AG04450 (cell line): ENCODE measurements around the gene HTR3A. TPM values are rescaled to one million over a fixed set of nuclear protein-coding genes. Genes with fewer than 3 reads are reported as not detected.
"Not testable (repeated sequence)": the region's sequence is repeated elsewhere in the genome, so short reads cannot be mapped to it uniquely, and the experiment has no call there.

ENCODE experiments used
- CTCF ChIA-PET: fragments of 300-600, 350-600 bp; formaldehyde crosslinking; extraction: SDS; loops from one replicate; lab custom pipeline; 2022; ENCODE audit warnings: antibody characterized with exemption, inconsistent platforms; lab: Charles Lee
- POLR2A ChIA-PET: fragments of 350-600 bp; formaldehyde crosslinking; extraction: SDS; loops from one replicate; lab custom pipeline; 2021; ENCODE audit warnings: antibody characterized with exemption, inconsistent platforms; lab: Yijun Ruan, JAX
- DNase-seq: peaks from one replicate; pipeline ENCODE4 v3.0.0-alpha.2; 2011; ENCODE audit warnings: low read depth, low spot score
- H3K27ac ChIP-seq: one replicate; pipeline ENCODE4 v1.5.1; 2012; ENCODE audit warnings: low read depth, low read length, control low read depth
- H3K27me3 ChIP-seq: one replicate; pipeline ENCODE4 v1.6.0; 2012; ENCODE audit warnings: low read length; ENCODE audit not compliant: control insufficient read depth, insufficient read depth
- H3K4me3 ChIP-seq: 2 replicates; pipeline ENCODE4 v1.5.1; 2011; ENCODE audit warnings: mild to moderate bottlenecking, low read depth, low read length, control low read depth
- H3K9me3 ChIP-seq: 2 replicates; pipeline ENCODE4 v1.5.1; 2012; ENCODE audit warnings: low read length; ENCODE audit not compliant: control insufficient read depth, insufficient read depth
- polyA plus RNA-seq: library from polyadenylated mRNA; depleted of rRNA; stranded (reverse); fragments of >200 nt; gene quantifications from 2 replicates; pipeline ENCODE4 v1.2.3, GENCODE V29; 2011
- TF ChIP-seq, protein P1 (sequence below): IDR thresholded peaks from 2 replicates; pipeline ENCODE4 v1.5.1; 2011; ENCODE audit warnings: low read depth, low read length, control low read depth, inconsistent platforms

Gene HTR3A
- polyA plus RNA-seq, 1 experiment, result not detected

DNA sequence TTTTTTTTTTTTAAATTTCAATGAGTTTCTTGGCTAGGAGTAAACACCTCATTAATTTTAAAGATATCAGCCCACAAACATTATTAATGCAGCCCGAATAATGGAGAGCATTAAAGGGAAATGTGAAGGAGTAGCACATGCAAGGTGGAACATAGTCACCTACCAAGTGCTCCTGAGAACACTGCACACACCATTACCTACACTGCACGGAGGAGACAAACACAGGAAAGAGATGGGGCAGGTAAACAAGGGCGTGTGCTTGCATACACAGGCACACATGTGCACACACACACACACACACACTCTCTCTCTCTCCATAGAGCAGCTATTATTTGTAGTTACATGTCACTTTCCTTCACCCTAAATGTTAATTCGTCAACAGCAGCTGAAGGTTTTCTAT is 40.1 kb upstream of the HTR3A start:
- Histone ChIP-seq H3K27ac (no peak overlapping the region), H3K4me3 (no peak overlapping the region), H3K27me3 (peaks cover 2% of the 10 kb centered on the region), H3K9me3 (no peaks in the 10 kb centered on the region)
- TF ChIP-seq, protein P1, sequence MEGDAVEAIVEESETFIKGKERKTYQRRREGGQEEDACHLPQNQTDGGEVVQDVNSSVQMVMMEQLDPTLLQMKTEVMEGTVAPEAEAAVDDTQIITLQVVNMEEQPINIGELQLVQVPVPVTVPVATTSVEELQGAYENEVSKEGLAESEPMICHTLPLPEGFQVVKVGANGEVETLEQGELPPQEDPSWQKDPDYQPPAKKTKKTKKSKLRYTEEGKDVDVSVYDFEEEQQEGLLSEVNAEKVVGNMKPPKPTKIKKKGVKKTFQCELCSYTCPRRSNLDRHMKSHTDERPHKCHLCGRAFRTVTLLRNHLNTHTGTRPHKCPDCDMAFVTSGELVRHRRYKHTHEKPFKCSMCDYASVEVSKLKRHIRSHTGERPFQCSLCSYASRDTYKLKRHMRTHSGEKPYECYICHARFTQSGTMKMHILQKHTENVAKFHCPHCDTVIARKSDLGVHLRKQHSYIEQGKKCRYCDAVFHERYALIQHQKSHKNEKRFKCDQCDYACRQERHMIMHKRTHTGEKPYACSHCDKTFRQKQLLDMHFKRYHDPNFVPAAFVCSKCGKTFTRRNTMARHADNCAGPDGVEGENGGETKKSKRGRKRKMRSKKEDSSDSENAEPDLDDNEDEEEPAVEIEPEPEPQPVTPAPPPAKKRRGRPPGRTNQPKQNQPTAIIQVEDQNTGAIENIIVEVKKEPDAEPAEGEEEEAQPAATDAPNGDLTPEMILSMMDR, result no peak
- no peak for DNase-seq
- POLR2A ChIA-PET, result no interaction called here
- CTCF ChIA-PET, result interaction anchor here (1.3 kb wide), 1 partner anchor 11 kb away, joined by 3 read pairs; no protein-coding TSS in a partner anchor

DNA sequence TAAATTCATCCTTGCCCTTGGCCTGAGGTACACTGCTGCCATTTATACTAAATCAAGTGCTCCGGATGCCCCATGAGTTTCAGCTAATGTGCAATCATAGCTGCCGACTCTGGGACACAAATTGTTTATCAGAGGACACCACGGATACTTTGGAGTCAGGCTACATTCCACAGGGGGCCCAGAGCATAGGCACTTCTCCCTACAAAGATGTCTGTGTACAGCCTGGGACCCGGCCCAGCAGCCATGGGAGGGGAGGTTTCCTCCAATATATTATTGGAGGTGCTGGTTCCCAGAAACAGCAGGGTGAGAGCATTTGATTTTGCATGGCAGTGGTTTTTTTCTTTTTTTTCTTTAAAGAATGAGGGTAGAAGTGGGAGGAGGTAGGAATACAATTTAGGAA is 39.0 kb upstream of the HTR3A start:
- Histone ChIP-seq H3K27ac (no peak overlapping the region), H3K4me3 (no peak overlapping the region), H3K9me3 (no peaks in the 10 kb centered on the region), H3K27me3 (peaks cover 2% of the 10 kb centered on the region)
- ChIA-PET POLR2A (no interaction called here), CTCF (no interaction called here)
- TF ChIP-seq, protein P1, result no peak
- no peak for DNase-seq

DNA sequence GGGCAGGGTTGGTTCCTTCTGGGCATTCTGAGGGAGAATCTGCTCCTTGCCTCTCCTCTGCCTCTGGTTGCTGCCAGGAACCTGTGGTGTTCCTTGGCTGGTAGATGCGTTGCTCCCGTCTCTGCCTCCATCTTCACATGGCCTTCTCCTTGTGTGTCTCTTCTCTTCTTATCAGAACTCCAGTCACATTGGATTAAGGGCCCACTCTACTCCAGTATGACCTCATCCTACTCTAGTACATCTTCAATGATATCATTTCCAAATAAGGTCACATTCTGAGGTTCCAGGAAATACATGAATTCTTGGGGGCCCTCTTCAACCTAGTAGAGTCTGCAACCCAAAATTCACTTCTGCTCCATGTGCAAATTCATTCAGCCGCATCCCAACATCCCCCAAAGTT is 37.0 kb upstream of the HTR3A start:
- no peaks in the 10 kb centered on the region for H3K9me3 ChIP-seq
- ChIA-PET POLR2A (no interaction called here), CTCF (no interaction called here)
- no peak overlapping the region for H3K27ac ChIP-seq
- no peak for DNase-seq
- peaks cover 2% of the 10 kb centered on the region for H3K27me3 ChIP-seq
- no peak overlapping the region for H3K4me3 ChIP-seq
- TF ChIP-seq, protein P1, result no peak

DNA sequence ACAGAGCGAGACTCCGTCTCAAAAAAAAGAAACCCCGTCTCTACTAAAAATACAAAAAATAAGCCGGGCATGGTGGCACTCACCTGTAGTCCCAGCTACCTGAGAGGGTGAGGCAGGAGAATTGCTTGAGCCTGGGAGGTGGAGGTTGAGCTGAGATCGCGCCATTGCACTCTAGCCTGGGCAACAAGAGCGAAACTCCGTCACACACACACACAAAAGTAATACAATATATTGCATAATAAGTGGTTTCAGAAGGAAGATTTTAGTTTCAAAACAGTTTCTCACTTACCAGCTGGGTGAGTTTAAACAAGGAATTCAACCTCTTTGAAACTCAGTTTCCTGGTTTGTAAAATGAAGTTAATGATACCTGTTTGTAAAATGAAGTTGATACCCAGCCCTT is 32.7 kb upstream of the HTR3A start:
- no peaks in the 10 kb centered on the region for H3K27me3 ChIP-seq
- POLR2A ChIA-PET, result no interaction called here
- no peak overlapping the region for H3K4me3 ChIP-seq
- H3K27ac ChIP-seq, result no peak overlapping the region
- TF ChIP-seq, protein P1, result no peak
- DNase-seq, result no peak
- H3K9me3 ChIP-seq, result no peaks in the 10 kb centered on the region
- CTCF ChIA-PET, result no interaction called here

DNA sequence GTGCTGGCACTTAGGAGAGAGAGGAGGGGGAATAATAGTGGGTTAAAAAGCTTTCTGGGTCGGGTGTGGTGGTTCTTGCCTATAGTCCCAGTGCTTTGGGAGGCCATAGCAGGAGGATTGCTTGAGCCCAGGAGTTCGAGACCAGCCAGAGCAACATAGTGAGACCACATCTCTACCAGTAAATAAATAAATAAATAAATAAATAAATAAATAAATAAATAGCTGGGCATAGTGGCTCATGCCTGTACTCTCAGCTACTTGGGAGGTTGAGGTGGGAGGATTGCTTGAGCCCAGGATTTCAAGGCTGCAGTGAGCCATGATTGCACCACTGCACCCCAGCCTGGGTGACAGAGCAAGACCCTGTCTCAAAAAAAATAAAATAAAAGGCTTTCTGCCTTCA is 28.7 kb upstream of the HTR3A start:
- H3K9me3 ChIP-seq, H3K4me3 ChIP-seq, H3K27me3 ChIP-seq, POLR2A ChIA-PET, H3K27ac ChIP-seq, DNase-seq: not testable (repeated sequence)
- CTCF ChIA-PET, result interaction anchor here (1.4 kb wide), 1 partner anchor 12 kb away, joined by 3 read pairs; no protein-coding TSS in a partner anchor

DNA sequence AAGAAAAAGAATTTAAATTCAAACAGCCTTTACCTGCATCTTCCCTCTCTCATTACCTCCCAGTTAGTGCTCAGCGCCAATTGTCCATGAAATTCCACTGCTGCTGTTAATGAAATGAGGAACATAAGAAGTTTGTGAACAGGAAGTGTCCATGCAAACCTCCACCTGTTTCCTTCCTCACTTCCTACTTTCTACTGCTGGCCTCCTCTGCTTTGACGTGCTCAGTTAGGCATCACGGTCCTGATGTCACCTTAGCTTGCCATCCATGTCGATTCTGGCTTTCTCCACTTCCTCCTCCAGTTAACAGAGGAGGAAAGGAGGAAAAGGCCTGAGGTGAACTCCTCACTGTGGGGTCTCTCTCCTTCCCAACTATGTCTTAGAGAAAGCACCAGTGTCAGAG is 26.9 kb upstream of the HTR3A start:
- POLR2A ChIA-PET, result no interaction called here
- Histone ChIP-seq H3K27ac (no peak overlapping the region), H3K27me3 (no peaks in the 10 kb centered on the region), H3K4me3 (no peak overlapping the region), H3K9me3 (no peaks in the 10 kb centered on the region)
- CTCF ChIA-PET, result no interaction called here
- DNase-seq, result no peak
- TF ChIP-seq, protein P1, result no peak
